Neuronal stem cell (in vitro differentiated cells): ENCODE results near the gene OPRM1.

Source experiments
- DNase-seq: peaks from one replicate; pipeline ENCODE4 v3.0.0-alpha.2; 2013; ENCODE audit warnings: low spot score
- H2AFZ ChIP-seq: one replicate; pipeline ENCODE4 v1.6.1; 2013; ENCODE audit warnings: mild to moderate bottlenecking, low read length, inconsistent platforms
- H2AK5ac ChIP-seq: 2 replicates; pipeline ENCODE4 v1.6.1; 2013; ENCODE audit warnings: low read depth, mild to moderate bottlenecking, inconsistent platforms, low read length, moderate library complexity, mixed read lengths
- H2BK120ac ChIP-seq: 2 replicates; pipeline ENCODE4 v1.6.1; 2013; ENCODE audit warnings: low read depth, mild to moderate bottlenecking, inconsistent platforms, low read length, moderate library complexity, mixed read lengths
- H2BK12ac ChIP-seq: one replicate; pipeline ENCODE4 v1.6.1; 2013; ENCODE audit warnings: low read length, inconsistent platforms
- H2BK15ac ChIP-seq: 2 replicates; pipeline ENCODE4 v1.6.1; 2013; ENCODE audit warnings: mild to moderate bottlenecking, low read length, inconsistent platforms, mixed read lengths
- H2BK5ac ChIP-seq: one replicate; pipeline ENCODE4 v1.6.1; 2013; ENCODE audit warnings: inconsistent platforms, mild to moderate bottlenecking, low read length, moderate library complexity
- H3K14ac ChIP-seq: one replicate; pipeline ENCODE4 v1.6.1; 2013; ENCODE audit warnings: low read length, inconsistent platforms
- H3K18ac ChIP-seq: 2 replicates; pipeline ENCODE4 v1.6.1; 2013; ENCODE audit warnings: low read length, inconsistent platforms
- H3K23ac ChIP-seq: 2 replicates; pipeline ENCODE4 v1.6.1; 2013; ENCODE audit warnings: low read depth, mild to moderate bottlenecking, mixed read lengths, low read length, inconsistent platforms; ENCODE audit not compliant: poor library complexity
- H3K27ac ChIP-seq: replicated peaks from 3 replicates; pipeline ENCODE4 v1.5.1; 2013; ENCODE audit warnings: low read length, inconsistent platforms
- H3K27me3 ChIP-seq, 3 experiments: 2 replicates each; pipeline ENCODE4 v1.6.1; 2013; ENCODE audit warnings: low read length in 3 of 3, mild to moderate bottlenecking in 2 of 3, inconsistent platforms in 1 of 3, low read depth in 1 of 3, mixed read lengths in 1 of 3, moderate library complexity in 1 of 3; ENCODE audit not compliant: control insufficient read depth in 3 of 3, insufficient read depth in 3 of 3
- H3K36me3 ChIP-seq, 2 donors: replicated peaks in 1 of 2; 2 replicates each; pipeline ENCODE4 v1.6.1; 2013; ENCODE audit warnings: low read length in 2 of 2; ENCODE audit not compliant: control insufficient read depth in 2 of 2, insufficient read depth in 2 of 2
- H3K4ac ChIP-seq: 2 replicates; pipeline ENCODE4 v1.6.1; 2013; ENCODE audit warnings: inconsistent platforms, mild to moderate bottlenecking, low read length, moderate library complexity
- H3K4me1 ChIP-seq, 2 donors: 1 replicate in 1 of 2; 2 replicates in 1 of 2; pipeline ENCODE4 v1.6.1; 2013; ENCODE audit warnings: low read length in 2 of 2, low read depth in 1 of 2; ENCODE audit not compliant: control insufficient read depth in 2 of 2, insufficient read depth in 1 of 2
- H3K4me2 ChIP-seq: one replicate; pipeline ENCODE4 v1.6.1; 2013; ENCODE audit warnings: mild to moderate bottlenecking, low read length, inconsistent platforms; ENCODE audit not compliant: insufficient read depth, poor library complexity, severe bottlenecking
- H3K4me3 ChIP-seq, 2 donors: 2 replicates each; pipeline ENCODE4 v1.5.1; 2013; ENCODE audit warnings: low read length in 2 of 2, mild to moderate bottlenecking in 2 of 2, inconsistent platforms in 1 of 2, moderate library complexity in 1 of 2
- H3K79me1 ChIP-seq: one replicate; pipeline ENCODE4 v1.6.1; 2013; ENCODE audit warnings: low read depth, mild to moderate bottlenecking, inconsistent platforms, low read length, moderate library complexity
- H3K9ac ChIP-seq: one replicate; pipeline ENCODE4 v1.6.1; 2013; ENCODE audit warnings: mild to moderate bottlenecking, low read depth, low read length, inconsistent platforms; ENCODE audit not compliant: poor library complexity
- H3K9me3 ChIP-seq, 2 donors: replicated peaks in 1 of 2; 2 replicates each; pipeline versions ENCODE3 to v1.6.1; 2013; ENCODE audit warnings: low read length in 2 of 2, mild to moderate bottlenecking in 2 of 2, inconsistent platforms in 1 of 2, low read depth in 1 of 2, mixed read lengths in 1 of 2, moderate library complexity in 1 of 2; ENCODE audit not compliant: control insufficient read depth in 2 of 2, insufficient read depth in 1 of 2
- H4K8ac ChIP-seq: one replicate; pipeline ENCODE4 v1.6.1; 2013; ENCODE audit warnings: low read depth, mild to moderate bottlenecking, inconsistent platforms, low read length, moderate library complexity
- H4K91ac ChIP-seq: one replicate; pipeline ENCODE4 v1.6.1; 2013; ENCODE audit warnings: low read length, low read depth, mild to moderate bottlenecking, inconsistent platforms; ENCODE audit not compliant: poor library complexity
- whole genome bisulfite sequencing, 2 donors: extraction: QIAGEN DNeasy Blood & Tissue Kit; methylation state at CpG; one replicate each; pipeline ENCODE4 v1.1.7; 2013; ENCODE audit warnings: missing lambda C conversion rate in 2 of 2, mixed read lengths in 1 of 2; ENCODE audit not compliant: insufficient read length in 2 of 2, insufficient replicate concordance in 1 of 2; ENCODE audit errors: extremely low coverage in 2 of 2; 5-methylcytosine and 5-hydroxymethylcytosine counted together

The OPRM1 gene

GRCh38 chr6:154138793-154139192, 99.8 kb downstream of the OPRM1 start:
- H3K27me3 ChIP-seq = no peaks in the 10 kb centered on the region
- no peaks in the 10 kb centered on the region for H3K9me3 ChIP-seq
- no peak overlapping the region for H2BK5ac ChIP-seq
- no peak overlapping the region for H3K14ac ChIP-seq
- H2AFZ ChIP-seq = no peak overlapping the region
- H3K4me1 ChIP-seq = peaks cover 0 to 3% of the 10 kb centered on the region in 2 donors
- no peak for DNase-seq
- no peak overlapping the region for H4K91ac ChIP-seq
- H3K4me2 ChIP-seq = no peak overlapping the region
- no peak overlapping the region for H2AK5ac ChIP-seq
- no CpG with 5 or more reads among the region's 6 CpGs for WGBS, 2 donors
- H2BK120ac ChIP-seq = no peak overlapping the region
- H2BK12ac ChIP-seq = no peak overlapping the region
- no peaks in the 10 kb centered on the region for H3K36me3 ChIP-seq
- no peak overlapping the region for H3K4ac ChIP-seq
- H3K27ac ChIP-seq = no peak overlapping the region
- no peak overlapping the region for H4K8ac ChIP-seq
- H3K9ac ChIP-seq = no peak overlapping the region
- H2BK15ac ChIP-seq = no peak overlapping the region
- no peak overlapping the region for H3K23ac ChIP-seq
- no peak overlapping the region for H3K4me3 ChIP-seq
- H3K79me1 ChIP-seq = no peaks in the 10 kb centered on the region
- no peak overlapping the region for H3K18ac ChIP-seq

- H2BK15ac ChIP-seq = no peak overlapping the region
- no peaks in the 10 kb centered on the region for H3K9me3 ChIP-seq
Observed at GRCh38 chr6:154139892-154140291, 100.9 kb downstream of the OPRM1 start.

GRCh38 chr6:154140743-154141142, 101.7 kb downstream of the OPRM1 start:
- Histone ChIP-seq H2AFZ (no peak overlapping the region), H3K79me1 (no peaks in the 10 kb centered on the region), H3K14ac (no peak overlapping the region), H3K4me2 (no peak overlapping the region), H2BK5ac (no peak overlapping the region), H2BK12ac (no peak overlapping the region), H3K4me1 (peaks cover 0 to 3% of the 10 kb centered on the region in 2 donors), H3K4me3 (no peak overlapping the region), H3K9ac (no peak overlapping the region), H2AK5ac (no peak overlapping the region), H3K4ac (no peak overlapping the region), H4K8ac (no peak overlapping the region), H3K9me3 (no peaks in the 10 kb centered on the region), H3K27me3 (no peaks in the 10 kb centered on the region), H4K91ac (no peak overlapping the region), H3K27ac (no peak overlapping the region), H3K36me3 (no peaks in the 10 kb centered on the region), H2BK120ac (no peak overlapping the region), H2BK15ac (no peak overlapping the region), H3K18ac (no peak overlapping the region), H3K23ac (no peak overlapping the region)
- DNase-seq = no peak
- no CpG with 5 or more reads among the region's 2 CpGs for WGBS, 2 donors

More at GRCh38 chr6:154139892-154140291, 100.9 kb downstream of the OPRM1 start:
- Histone ChIP-seq H2BK12ac (no peak overlapping the region), H3K27me3 (no peaks in the 10 kb centered on the region), H2AFZ (peak overlapping the region; percentile 24), H3K79me1 (no peaks in the 10 kb centered on the region), H3K4ac (no peak overlapping the region), H2BK5ac (no peak overlapping the region), H3K4me1 (peaks cover 0 to 3% of the 10 kb centered on the region in 2 donors), H4K8ac (no peak overlapping the region), H2AK5ac (no peak overlapping the region), H3K36me3 (no peaks in the 10 kb centered on the region), H3K23ac (no peak overlapping the region), H3K9ac (no peak overlapping the region), H3K4me3 (no peak overlapping the region), H3K18ac (no peak overlapping the region), H2BK120ac (no peak overlapping the region), H3K27ac (no peak overlapping the region), H3K4me2 (no peak overlapping the region), H4K91ac (no peak overlapping the region), H3K14ac (no peak overlapping the region)
- no CpG with 5 or more reads among the region's 6 CpGs for WGBS, 2 donors
- DNase-seq = no peak

DNA sequence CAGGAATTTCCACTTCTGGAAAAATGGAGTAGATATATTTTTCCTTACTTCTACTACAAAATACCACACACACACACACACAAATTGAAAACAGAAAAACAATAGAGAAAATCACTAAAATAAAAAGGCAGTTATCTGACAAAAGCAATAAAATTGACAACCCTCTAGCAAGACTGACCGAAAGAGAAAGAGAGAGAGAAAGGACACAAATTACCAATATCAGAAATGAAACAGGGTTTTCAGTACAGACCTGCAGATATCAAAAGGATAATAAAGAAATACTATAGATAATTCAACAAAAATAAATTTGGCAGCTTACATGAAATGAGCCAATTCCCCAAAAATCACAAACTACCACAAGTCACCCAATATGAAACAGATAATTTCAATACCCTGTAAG, 104.7 kb downstream of the OPRM1 start:
- Histone ChIP-seq H2BK12ac (no peak overlapping the region), H3K4me1 (peaks cover 0 to 3% of the 10 kb centered on the region in 2 donors), H3K9me3 (no peaks in the 10 kb centered on the region), H4K8ac (no peak overlapping the region), H3K4me3 (no peak overlapping the region), H2BK5ac (no peak overlapping the region), H3K14ac (no peak overlapping the region), H3K18ac (no peak overlapping the region), H4K91ac (no peak overlapping the region), H3K4me2 (no peak overlapping the region), H3K4ac (no peak overlapping the region), H3K27ac (no peak overlapping the region), H3K23ac (no peak overlapping the region), H2BK120ac (no peak overlapping the region), H2BK15ac (no peak overlapping the region), H3K27me3 (no peaks in the 10 kb centered on the region), H3K79me1 (no peaks in the 10 kb centered on the region), H2AFZ (no peak overlapping the region), H3K36me3 (no peaks in the 10 kb centered on the region), H3K9ac (no peak overlapping the region), H2AK5ac (no peak overlapping the region)
- WGBS, 2 donors = no CpG with 5 or more reads among the region's 1 CpG
- DNase-seq = no peak
